ENCODE measurements around the gene HDGF. TPM values are rescaled to one million over a fixed set of nuclear protein-coding genes. Genes with fewer than 3 reads are reported as not detected.

The HDGF gene
- total RNA-seq, 1 donor from 2014 or later: 257 TPM

GRCh38 chr1:156747742-156748669, 3.5 kb downstream of the HDGF start:
- intact Hi-C loops (cut with micrococcal nuclease): loop anchor here (10.0 kb wide), 1 partner anchor 693 kb away; the partner anchor contains the start of genes LAMTOR2 and UBQLN4

GRCh38 chr1:156746728-156747631, 4.5 kb downstream of the HDGF start:
- intact Hi-C loops (cut with micrococcal nuclease): loop anchor here (10.0 kb wide), 1 partner anchor 692 kb away; the partner anchor contains the start of genes LAMTOR2 and UBQLN4

- intact Hi-C loops (cut with micrococcal nuclease): loop anchor here (10.0 kb wide), 1 partner anchor 692 kb away; the partner anchor contains the start of genes LAMTOR2 and UBQLN4
Observed at GRCh38 chr1:156746406-156746727, 5.1 kb downstream of the HDGF start.

- intact Hi-C loops (cut with micrococcal nuclease): loop anchor here (10.0 kb wide), 1 partner anchor 691 kb away; the partner anchor contains the start of genes LAMTOR2 and UBQLN4
Observed at GRCh38 chr1:156745881-156746280, 5.6 kb downstream of the HDGF start.

GRCh38 chr1:156744786-156745419, 6.6 kb downstream of the HDGF start:
- intact Hi-C loops (cut with micrococcal nuclease): loop anchor here (10.0 kb wide), 1 partner anchor 690 kb away; the partner anchor contains the start of genes LAMTOR2 and UBQLN4

GRCh38 chr1:156744344-156744743, 7.1 kb downstream of the HDGF start:
- intact Hi-C loops (cut with micrococcal nuclease): loop anchor here (10.0 kb wide), 1 partner anchor 690 kb away; the partner anchor contains the start of genes LAMTOR2 and UBQLN4

- intact Hi-C loops (cut with micrococcal nuclease): loop anchor here (10.0 kb wide), 1 partner anchor 689 kb away; the partner anchor contains the start of genes LAMTOR2 and UBQLN4
Observed at GRCh38 chr1:156743367-156744302, 7.8 kb downstream of the HDGF start.

GRCh38 chr1:156742801-156743200, 8.7 kb downstream of the HDGF start:
- intact Hi-C loops (cut with micrococcal nuclease): loop anchor here (10.0 kb wide), 1 partner anchor 688 kb away; the partner anchor contains the start of genes LAMTOR2 and UBQLN4

- intact Hi-C loops (cut with micrococcal nuclease): loop anchor here (10.0 kb wide), 1 partner anchor 687 kb away; the partner anchor contains the start of genes LAMTOR2 and UBQLN4
Observed at GRCh38 chr1:156742017-156742416, 9.5 kb downstream of the HDGF start.

- intact Hi-C loops (cut with micrococcal nuclease): loop anchor here (1.0 to 10.0 kb wide), 5 partner anchors 10 to 687 kb away; partner anchors contain the start of genes HDGF, ISG20L2, LAMTOR2 and METTL25B
Observed at GRCh38 chr1:156741481-156741983, 9.9 kb downstream of the HDGF start.

GRCh38 chr1:156740741-156741480, 10.6 kb downstream of the HDGF start, which contains the start of gene MRPL24:
TSS of gene MRPL24 (minus strand) at chr1:156741088. CDS start at chr1:156738704, 2,384 bp downstream.
- intact Hi-C loops (cut with micrococcal nuclease): loop anchor here (1.0 to 10.0 kb wide), 5 partner anchors 10 to 686 kb away; partner anchors contain the start of genes HDGF, ISG20L2, LAMTOR2 and METTL25B

- intact Hi-C loops (cut with micrococcal nuclease): loop anchor here (2.0 to 10.0 kb wide), 2 partner anchors 457 to 685 kb away; partner anchors contain the start of genes LAMTOR2, SMG5 and UBQLN4
Observed at GRCh38 chr1:156740237-156740740, 11.2 kb downstream of the HDGF start.

GRCh38 chr1:156738916-156739315, 12.6 kb downstream of the HDGF start:
- intact Hi-C loops (cut with micrococcal nuclease): no loop called here

- intact Hi-C loops (cut with micrococcal nuclease): no loop called here
Observed at GRCh38 chr1:156738407-156738806, 13.1 kb downstream of the HDGF start.

- intact Hi-C loops (cut with micrococcal nuclease): no loop called here
Observed at GRCh38 chr1:156733989-156734584, 17.4 kb downstream of the HDGF start.

- intact Hi-C loops (cut with micrococcal nuclease): loop anchor here (1.0 kb wide), 5 partner anchors 12 to 224 kb away; partner anchors contain the start of genes HDGF, MRPL24, PRCC and SH2D2A
Observed at GRCh38 chr1:156728599-156729462, 22.6 kb downstream of the HDGF start, which contains the start of gene ISG20L2. TSS of gene ISG20L2 (minus strand) at chr1:156728766. CDS start at chr1:156727652, 1,114 bp downstream.

All from T-helper 2 cell treated with Interferon-gamma antibody and Interleukin-4, amounts not matched to agents 100 ng/mL and 5 ng/mL, for 36 hours (primary cell).